B cell (primary cell): ENCODE measurements around the gene FAM114A1. TPM values are rescaled to one million over a fixed set of nuclear protein-coding genes. Genes with fewer than 3 reads are reported as not detected.

Source experiments
- ATAC-seq: fragments of 200-7000 bp; cut with Tn5 transposase; one replicate; pipeline ENCODE4 v1.10.0; 2021; ENCODE audit warnings: low read depth, mild to moderate bottlenecking, moderate number of reproducible peaks, moderate library complexity
- CTCF ChIA-PET: fragments of 350-600 bp; sonication (Branson Sonifier 250); formaldehyde crosslinking; loops from one replicate; lab custom pipeline; 2021; ENCODE audit warnings: antibody characterized with exemption, inconsistent platforms; lab: Charles Lee
- POLR2A ChIA-PET: fragments of 350-600 bp; sonication (Branson Sonifier 250); formaldehyde crosslinking; loops from one replicate; lab custom pipeline; 2021; ENCODE audit warnings: antibody characterized with exemption; lab: Charles Lee
- DNase-seq: peaks from one replicate; pipeline ENCODE4 v3.0.0; 2013
- H2AFZ ChIP-seq: 2 replicates; pipeline ENCODE4 v1.6.1; 2012; ENCODE audit warnings: mild to moderate bottlenecking, low read depth, low read length; ENCODE audit not compliant: insufficient read depth, poor library complexity, severe bottlenecking
- H3K27ac ChIP-seq, 2 donors: 1 replicate in 1 of 2; 2 replicates in 1 of 2; pipeline ENCODE4 v1.5.1; 2012 to 2013; ENCODE audit warnings: low read length in 2 of 2, mild to moderate bottlenecking in 2 of 2, moderate library complexity in 1 of 2
- H3K27me3 ChIP-seq, 4 experiments: fragments of 200-600 bp in 1 of 4; sonication (generic) in 1 of 4; replicated peaks in 1 of 4; 1 replicate in 2 of 4; 2 replicates in 2 of 4; pipeline versions ENCODE4 v1.6.1 to v1.7.0; 2013 to 2016; ENCODE audit warnings: low read length in 3 of 4, mild to moderate bottlenecking in 2 of 4, mixed read lengths in 1 of 4, moderate library complexity in 1 of 4; ENCODE audit not compliant: insufficient read depth in 4 of 4, control insufficient read depth in 3 of 4; ENCODE audit errors: control extremely low read depth in 1 of 4
- H3K36me3 ChIP-seq, 2 experiments: replicated peaks in 1 of 2; 1 replicate in 1 of 2; 2 replicates in 1 of 2; pipeline versions ENCODE4 v1.6.1 to v1.7.1; 2013; ENCODE audit warnings: low read length in 1 of 2; ENCODE audit not compliant: insufficient read depth in 2 of 2, control insufficient read depth in 1 of 2; ENCODE audit errors: control extremely low read depth in 1 of 2, extremely low read depth in 1 of 2
- H3K4me1 ChIP-seq, 2 donors: fragments of 200-600 bp in 1 of 2; sonication (generic) in 1 of 2; 1 replicate in 1 of 2; 2 replicates in 1 of 2; pipeline versions ENCODE4 v1.5.1 to v1.6.1; 2013 to 2017; ENCODE audit warnings: low read length in 2 of 2; ENCODE audit not compliant: control insufficient read depth in 2 of 2, insufficient read depth in 2 of 2
- H3K4me2 ChIP-seq: replicated peaks from 2 replicates; pipeline ENCODE3; 2012; ENCODE audit warnings: mild to moderate bottlenecking, low read depth, low read length; ENCODE audit not compliant: poor library complexity, severe bottlenecking
- H3K4me3 ChIP-seq, 5 experiments: fragments of 200-600 bp in 1 of 5; sonication (generic) in 1 of 5; 1 replicate in 3 of 5; 2 replicates in 2 of 5; pipeline versions ENCODE4 v1.5.1 to v1.7.0; 2011 to 2016; ENCODE audit warnings: low read length in 4 of 5, mild to moderate bottlenecking in 4 of 5, low read depth in 2 of 5, control low read depth in 1 of 5, moderate library complexity in 1 of 5; ENCODE audit not compliant: insufficient read depth in 1 of 5; ENCODE audit errors: control extremely low read depth in 1 of 5, extremely low read depth in 1 of 5
- H3K79me2 ChIP-seq: fragments of 200-600 bp; sonication (generic); one replicate; pipeline ENCODE4 v1.6.0; 2016; ENCODE audit warnings: low read length; ENCODE audit not compliant: control insufficient read depth, insufficient read depth
- H3K9ac ChIP-seq: fragments of 200-600 bp; sonication (generic); 2 replicates; pipeline ENCODE4 v1.6.1; 2017; ENCODE audit warnings: mild to moderate bottlenecking, low read length, moderate library complexity
- H3K9me3 ChIP-seq, 3 donors: one replicate each; pipeline versions ENCODE4 v1.6.1 to v1.7.1; 2013; ENCODE audit warnings: low read length in 2 of 3; ENCODE audit not compliant: control insufficient read depth in 2 of 3, insufficient read depth in 1 of 3; ENCODE audit errors: control extremely low read depth in 1 of 3
- H4K20me1 ChIP-seq: 2 replicates; pipeline ENCODE4 v1.6.0; 2012; ENCODE audit warnings: mild to moderate bottlenecking, low read length; ENCODE audit not compliant: insufficient read depth, control insufficient read depth, poor library complexity, severe bottlenecking
- H3K27ac Mint-ChIP-seq: one replicate; pipeline ENCODE4 v1.8.0; 2021; ENCODE audit warnings: mixed read lengths
- H3K27me3 Mint-ChIP-seq: one replicate; pipeline ENCODE4 v1.8.0; 2021; ENCODE audit warnings: mixed read lengths
- H3K4me1 Mint-ChIP-seq: one replicate; pipeline ENCODE4 v1.8.0; 2021; ENCODE audit warnings: mixed read lengths
- H3K4me3 Mint-ChIP-seq: one replicate; pipeline ENCODE4 v1.8.0; 2021; ENCODE audit warnings: mixed read lengths
- H3K9me3 Mint-ChIP-seq: one replicate; pipeline ENCODE4 v1.8.0; 2022; ENCODE audit warnings: mixed read lengths; ENCODE audit not compliant: insufficient read depth
- EZH2 ChIP-seq: IDR thresholded peaks from 2 replicates; pipeline ENCODE4 v1.6.1; 2012; ENCODE audit warnings: borderline replicate concordance, low read depth, mild to moderate bottlenecking, moderate library complexity, low read length; ENCODE audit not compliant: insufficient read depth, poor library complexity, severe bottlenecking
- WGBS: methylation state at CpG from one replicate; pipeline ENCODE4 v1.1.5; 2013; ENCODE audit warnings: missing lambda C conversion rate; ENCODE audit not compliant: insufficient coverage; 5-methylcytosine and 5-hydroxymethylcytosine counted together
- intact Hi-C: fragments of 100-400 bp; cut with micrococcal nuclease; formaldehyde crosslinking; loops from one replicate; pipeline ENCODE4 v1.10.0; 2022
- polyA plus RNA-seq: library from polyadenylated mRNA; depleted of rRNA; stranded (reverse); fragments of >200 nt; gene quantifications from 2 replicates; pipeline ENCODE4 v1.2.3, GENCODE V29; 2012
- total RNA-seq, 2 donors: library from RNA; stranded (reverse); fragments of 120-200 nt in 1 of 2; gene quantifications; 1 replicate in 1 of 2; 2 replicates in 1 of 2; pipeline versions ENCODE4 v1.2.3 to v1.2.4, GENCODE V29; 2013 to 2022
- TF ChIP-seq, protein P1 (sequence below): fragments of 200-600 bp; IDR thresholded peaks from one replicate; pipeline ENCODE4 v1.8.0; 2022; ENCODE audit warnings: antibody characterized with exemption, mild to moderate bottlenecking

Gene FAM114A1
- total and polyA plus RNA-seq, 2 donors (not counting 1 experiment from before 2014, with no cell fraction given), result 0.30 to 2.9 TPM

DNA sequence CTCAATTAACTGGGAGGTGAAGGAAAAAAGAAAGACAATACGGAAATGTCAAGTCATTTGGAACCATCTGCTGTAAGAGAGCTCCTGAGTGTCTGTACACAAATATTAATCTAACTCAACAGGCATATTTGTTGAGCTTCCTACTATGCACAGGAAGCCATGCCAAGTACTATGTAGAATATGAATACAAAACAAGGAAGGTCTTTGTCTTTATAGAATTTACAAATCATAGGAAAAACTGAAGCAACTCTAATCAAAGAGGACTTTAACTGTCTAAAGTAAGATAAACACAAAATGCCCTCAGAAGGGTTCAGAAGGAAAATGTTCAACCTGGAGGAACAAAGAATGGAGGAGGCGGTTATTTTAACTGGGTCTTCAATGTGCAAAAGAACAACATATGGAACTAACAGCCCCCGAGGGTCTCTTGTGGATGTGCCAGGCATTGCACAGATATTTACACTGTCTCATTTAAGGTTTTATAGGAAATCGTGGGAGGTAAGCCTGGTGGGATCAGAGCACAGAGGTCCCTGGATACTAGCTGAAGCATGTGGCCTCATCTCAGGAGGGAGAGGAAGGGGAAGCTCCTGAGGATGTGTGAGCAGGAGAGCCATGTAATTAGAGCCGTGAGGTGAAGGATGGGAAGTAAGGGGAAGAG, 5.8 kb downstream of the FAM114A1 start:
- CTCF ChIA-PET, result interaction anchor here (0.5 to 4.0 kb wide), 7 partner anchors 10 to 114 kb away, joined by 3 to 27 read pairs (median 5); partner anchors contain the start of genes TLR10 and TLR6
- TF ChIP-seq EZH2, result no peak
- TF ChIP-seq, protein P1, sequence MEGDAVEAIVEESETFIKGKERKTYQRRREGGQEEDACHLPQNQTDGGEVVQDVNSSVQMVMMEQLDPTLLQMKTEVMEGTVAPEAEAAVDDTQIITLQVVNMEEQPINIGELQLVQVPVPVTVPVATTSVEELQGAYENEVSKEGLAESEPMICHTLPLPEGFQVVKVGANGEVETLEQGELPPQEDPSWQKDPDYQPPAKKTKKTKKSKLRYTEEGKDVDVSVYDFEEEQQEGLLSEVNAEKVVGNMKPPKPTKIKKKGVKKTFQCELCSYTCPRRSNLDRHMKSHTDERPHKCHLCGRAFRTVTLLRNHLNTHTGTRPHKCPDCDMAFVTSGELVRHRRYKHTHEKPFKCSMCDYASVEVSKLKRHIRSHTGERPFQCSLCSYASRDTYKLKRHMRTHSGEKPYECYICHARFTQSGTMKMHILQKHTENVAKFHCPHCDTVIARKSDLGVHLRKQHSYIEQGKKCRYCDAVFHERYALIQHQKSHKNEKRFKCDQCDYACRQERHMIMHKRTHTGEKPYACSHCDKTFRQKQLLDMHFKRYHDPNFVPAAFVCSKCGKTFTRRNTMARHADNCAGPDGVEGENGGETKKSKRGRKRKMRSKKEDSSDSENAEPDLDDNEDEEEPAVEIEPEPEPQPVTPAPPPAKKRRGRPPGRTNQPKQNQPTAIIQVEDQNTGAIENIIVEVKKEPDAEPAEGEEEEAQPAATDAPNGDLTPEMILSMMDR, result no peak
- no peaks in the 10 kb centered on the region for H4K20me1 ChIP-seq
- H3K4me1 Mint-ChIP-seq, result peaks cover 2% of the 10 kb centered on the region
- no peak overlapping the region for H3K27ac Mint-ChIP-seq
- H3K9ac ChIP-seq, result no peak overlapping the region
- no peaks in the 10 kb centered on the region for H3K27me3 ChIP-seq
- no peak overlapping the region for H3K4me3 Mint-ChIP-seq
- no peak overlapping the region for H2AFZ ChIP-seq
- no peak overlapping the region for H3K4me3 ChIP-seq
- no peaks in the 10 kb centered on the region for H3K79me2 ChIP-seq
- no peak for ATAC-seq
- intact Hi-C loops, result no loop called here
- H3K9me3 ChIP-seq, result no peaks in the 10 kb centered on the region
- no peak overlapping the region for H3K27ac ChIP-seq
- H3K4me2 ChIP-seq, result no peak overlapping the region
- no peak for DNase-seq
- no peaks in the 10 kb centered on the region for H3K27me3 Mint-ChIP-seq
- no peaks in the 10 kb centered on the region for H3K36me3 ChIP-seq
- H3K9me3 Mint-ChIP-seq, result no peaks in the 10 kb centered on the region
- peaks cover 0 to under 1% of the 10 kb centered on the region in 2 donors for H3K4me1 ChIP-seq
- POLR2A ChIA-PET, result no interaction called here
- 75% methylated on average over 4 of the region's 5 CpGs for WGBS

DNA sequence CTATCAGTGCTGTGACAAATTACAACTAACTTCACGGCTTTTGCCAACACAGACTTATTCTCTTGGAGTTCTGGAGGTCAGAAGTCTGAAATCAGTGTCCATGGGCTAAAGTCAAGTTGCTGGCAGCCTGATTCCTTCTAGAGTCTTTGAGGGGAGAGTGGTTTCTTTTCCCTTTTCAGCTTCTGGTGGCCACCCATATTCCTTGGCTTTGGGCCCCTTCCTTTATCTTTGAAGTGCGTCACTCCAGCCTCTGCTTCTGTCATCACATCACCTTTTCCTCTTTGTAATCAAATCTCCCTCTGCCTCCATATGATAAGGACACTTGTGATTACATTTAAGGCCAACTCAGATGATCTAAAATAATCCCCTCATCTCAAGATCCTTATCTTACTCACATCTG, 9.0 kb downstream of the FAM114A1 start:
- H3K4me3 ChIP-seq, result no peak overlapping the region
- WGBS, result 100% methylated on average over 1 of the region's 2 CpGs
- DNase-seq, result no peak
- H3K9ac ChIP-seq, result no peak overlapping the region
- ChIA-PET POLR2A (no interaction called here), CTCF (interaction anchor here (1.1 to 3.7 kb wide), 3 partner anchors 21 to 117 kb away, joined by 3 to 19 read pairs (median 5); partner anchors contain the start of gene TLR10)
- no peak overlapping the region for H3K27ac ChIP-seq
- intact Hi-C loops, result no loop called here
- no peaks in the 10 kb centered on the region for H3K36me3 ChIP-seq
- no peaks in the 10 kb centered on the region for H3K27me3 ChIP-seq
- H2AFZ ChIP-seq, result no peak overlapping the region
- no peaks in the 10 kb centered on the region for H3K9me3 ChIP-seq
- H3K79me2 ChIP-seq, result no peaks in the 10 kb centered on the region
- no peaks in the 10 kb centered on the region for H3K27me3 Mint-ChIP-seq
- no peak for ATAC-seq
- no peaks in the 10 kb centered on the region for H3K4me1 ChIP-seq
- no peak overlapping the region for H3K4me3 Mint-ChIP-seq
- H3K4me2 ChIP-seq, result no peak overlapping the region
- no peaks in the 10 kb centered on the region for H4K20me1 ChIP-seq
- no peaks in the 10 kb centered on the region for H3K9me3 Mint-ChIP-seq
- TF ChIP-seq, protein P1, result no peak
- TF ChIP-seq EZH2, result no peak
- no peak overlapping the region for H3K27ac Mint-ChIP-seq
- no peaks in the 10 kb centered on the region for H3K4me1 Mint-ChIP-seq
